ENCODE results near the gene FBXW11. TPM values are rescaled to one million over a fixed set of nuclear protein-coding genes. Genes with fewer than 3 reads are reported as not detected.

FBXW11 gene
- total and polyA plus RNA-seq, 2 of the 13 experiments (the other 11 are each of a cell fraction or from before 2014, with no cell fraction given), result 31.7 to 53.6 TPM

- TF ChIP-seq ZBTB38 (CRISPR knock-in tag; IDR thresholded peaks at IDR 0.05), result peak; percentile 63
- TF ChIP-seq EHMT2 (IDR thresholded peaks at IDR 0.05; ENCODE audit: borderline replicate concordance, low read depth, low read length), result no peak
- TF ChIP-seq SKI (IDR thresholded peaks at IDR 0.05; ENCODE audit: partially characterized antibody), result peak; percentile 26
- no peak for TF ChIP-seq ZNF354B (CRISPR knock-in tag; IDR thresholded peaks at IDR 0.05)
- no peak for TF ChIP-seq PTBP1 (IDR thresholded peaks at IDR 0.05; ENCODE audit: low read depth, low read length, poor library complexity, severe bottlenecking)
- no peak for TF ChIP-seq TCF7L2 (IDR thresholded peaks at IDR 0.05; ENCODE audit: low read depth, low read length)
- no peak for TF ChIP-seq EP300 (IDR thresholded peaks at IDR 0.05; ENCODE audit: low read depth in 2 of 2, low read length in 2 of 2)
- no peak for TF ChIP-seq EP300 (CRISPR knock-in tag; IDR thresholded peaks at IDR 0.05; ENCODE audit: borderline replicate concordance)
- no peak; the same call in 1 of the 2 replicates for TF ChIP-seq RFX5 (IDR thresholded peaks at IDR 0.05; ENCODE audit: low read depth, low read length)
- no peak for TF ChIP-seq ZNF230 (CRISPR knock-in tag; IDR thresholded peaks at IDR 0.05)
- no peak for TF ChIP-seq HDAC6 (IDR thresholded peaks at IDR 0.05; ENCODE audit: low read depth, low read length)
- TF ChIP-seq, protein P1, sequence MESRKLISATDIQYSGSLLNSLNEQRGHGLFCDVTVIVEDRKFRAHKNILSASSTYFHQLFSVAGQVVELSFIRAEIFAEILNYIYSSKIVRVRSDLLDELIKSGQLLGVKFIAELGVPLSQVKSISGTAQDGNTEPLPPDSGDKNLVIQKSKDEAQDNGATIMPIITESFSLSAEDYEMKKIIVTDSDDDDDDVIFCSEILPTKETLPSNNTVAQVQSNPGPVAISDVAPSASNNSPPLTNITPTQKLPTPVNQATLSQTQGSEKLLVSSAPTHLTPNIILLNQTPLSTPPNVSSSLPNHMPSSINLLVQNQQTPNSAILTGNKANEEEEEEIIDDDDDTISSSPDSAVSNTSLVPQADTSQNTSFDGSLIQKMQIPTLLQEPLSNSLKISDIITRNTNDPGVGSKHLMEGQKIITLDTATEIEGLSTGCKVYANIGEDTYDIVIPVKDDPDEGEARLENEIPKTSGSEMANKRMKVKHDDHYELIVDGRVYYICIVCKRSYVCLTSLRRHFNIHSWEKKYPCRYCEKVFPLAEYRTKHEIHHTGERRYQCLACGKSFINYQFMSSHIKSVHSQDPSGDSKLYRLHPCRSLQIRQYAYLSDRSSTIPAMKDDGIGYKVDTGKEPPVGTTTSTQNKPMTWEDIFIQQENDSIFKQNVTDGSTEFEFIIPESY (CRISPR knock-in tag; IDR thresholded peaks at IDR 0.05), result no peak
- TF ChIP-seq ZNF674 (CRISPR knock-in tag; IDR thresholded peaks at IDR 0.05; ENCODE audit: low read depth), result no peak
- TF ChIP-seq IRF1 (CRISPR knock-in tag; IDR thresholded peaks at IDR 0.05; ENCODE audit: low read depth), result 0 out of 2 replicates have a peak, but pooled peaks have one; percentile 18
- TF ChIP-seq FOXC1 (CRISPR knock-in tag; IDR thresholded peaks at IDR 0.05; ENCODE audit: borderline replicate concordance), result peak; percentile 43
- peak; percentile 74 for TF ChIP-seq YEATS4 (CRISPR knock-in tag; IDR thresholded peaks at IDR 0.05; ENCODE audit: borderline replicate concordance)
- TF ChIP-seq SMARCE1 (IDR thresholded peaks at IDR 0.05; ENCODE audit: borderline replicate concordance), result no peak
- peak; percentile 29; the same call in 1 of the 2 replicates for TF ChIP-seq ARID5B (CRISPR knock-in tag; IDR thresholded peaks at IDR 0.05)
- TF ChIP-seq RAD21 (CRISPR knock-in tag; IDR thresholded peaks at IDR 0.05), result peak; percentile 42
- TF ChIP-seq ZNF253 (CRISPR knock-in tag; IDR thresholded peaks at IDR 0.05; ENCODE audit: borderline replicate concordance), result no peak
- no peak for TF ChIP-seq ZBTB42 (CRISPR knock-in tag; IDR thresholded peaks at IDR 0.05)
- TF ChIP-seq NR2F6 (IDR thresholded peaks at IDR 0.05), result no peak
- TF ChIP-seq NR2F6 (CRISPR knock-in tag; IDR thresholded peaks at IDR 0.05), result peak; percentile 39
These were observed at the start of gene FBXW11 (continued) for GRCh38 chr5:172006321-172007174.

Measured in HepG2 (cell line).